IPS-15b (cell line): ENCODE measurements around the gene C16orf92.

Experiments used
- H3K27me3 ChIP-seq: one replicate; pipeline ENCODE4 v1.6.1; 2013; ENCODE audit warnings: low read length; ENCODE audit not compliant: control insufficient read depth, insufficient read depth
- H3K36me3 ChIP-seq: one replicate; pipeline ENCODE4 v1.6.1; 2013; ENCODE audit warnings: low read length; ENCODE audit not compliant: control insufficient read depth, insufficient read depth
- H3K4me1 ChIP-seq: one replicate; pipeline ENCODE4 v1.6.1; 2013; ENCODE audit warnings: mild to moderate bottlenecking, low read length; ENCODE audit not compliant: control insufficient read depth, insufficient read depth
- H3K4me3 ChIP-seq: one replicate; pipeline ENCODE4 v1.5.1; 2013; ENCODE audit warnings: low read depth, low read length
- H3K9ac ChIP-seq: one replicate; pipeline ENCODE4 v1.6.1; 2013; ENCODE audit warnings: low read depth, mild to moderate bottlenecking, low read length
- H3K9me3 ChIP-seq: one replicate; pipeline ENCODE4 v1.6.1; 2013; ENCODE audit warnings: mild to moderate bottlenecking, low read length; ENCODE audit not compliant: control insufficient read depth, insufficient read depth

Gene C16orf92

DNA sequence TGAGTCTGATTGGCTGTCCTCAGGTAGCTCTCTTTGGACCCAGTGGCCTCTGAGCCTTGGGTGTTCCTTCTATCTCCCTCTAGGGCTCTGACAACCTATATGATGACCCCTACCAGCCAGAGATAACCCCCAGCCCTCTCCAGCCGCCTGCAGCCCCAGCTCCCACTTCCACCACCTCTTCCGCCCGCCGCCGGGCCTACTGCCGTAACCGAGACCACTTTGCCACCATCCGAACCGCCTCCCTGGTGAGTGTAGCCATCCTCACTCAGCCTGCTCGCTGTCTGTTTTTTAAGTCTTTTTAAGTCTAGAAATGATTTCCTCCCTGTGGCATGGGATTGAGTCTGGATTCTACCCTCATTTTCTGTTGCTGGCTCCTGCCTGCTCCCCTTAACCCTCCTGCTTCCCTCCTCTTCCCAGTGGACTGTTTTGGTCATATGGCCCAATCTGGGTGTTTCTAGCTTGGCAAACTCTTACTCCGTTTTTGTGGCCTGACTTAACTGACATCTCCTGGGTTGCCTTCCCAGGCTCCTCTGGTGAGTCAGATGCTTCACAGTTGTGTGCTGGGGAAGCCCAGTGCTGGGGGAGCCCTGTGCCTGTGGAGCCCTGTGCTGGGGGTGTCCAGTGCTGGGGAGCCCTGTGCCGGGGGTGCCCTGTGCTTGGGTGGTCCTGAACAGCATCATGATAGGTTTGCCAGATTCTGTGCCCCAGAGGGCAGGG is 39.4 kb upstream of the C16orf92 start:
- Histone ChIP-seq H3K9ac (no peak overlapping the region), H3K36me3 (peaks cover 82% of the 10 kb centered on the region), H3K9me3 (no peaks in the 10 kb centered on the region), H3K4me3 (no peak overlapping the region), H3K4me1 (no peaks in the 10 kb centered on the region), H3K27me3 (no peaks in the 10 kb centered on the region)

DNA sequence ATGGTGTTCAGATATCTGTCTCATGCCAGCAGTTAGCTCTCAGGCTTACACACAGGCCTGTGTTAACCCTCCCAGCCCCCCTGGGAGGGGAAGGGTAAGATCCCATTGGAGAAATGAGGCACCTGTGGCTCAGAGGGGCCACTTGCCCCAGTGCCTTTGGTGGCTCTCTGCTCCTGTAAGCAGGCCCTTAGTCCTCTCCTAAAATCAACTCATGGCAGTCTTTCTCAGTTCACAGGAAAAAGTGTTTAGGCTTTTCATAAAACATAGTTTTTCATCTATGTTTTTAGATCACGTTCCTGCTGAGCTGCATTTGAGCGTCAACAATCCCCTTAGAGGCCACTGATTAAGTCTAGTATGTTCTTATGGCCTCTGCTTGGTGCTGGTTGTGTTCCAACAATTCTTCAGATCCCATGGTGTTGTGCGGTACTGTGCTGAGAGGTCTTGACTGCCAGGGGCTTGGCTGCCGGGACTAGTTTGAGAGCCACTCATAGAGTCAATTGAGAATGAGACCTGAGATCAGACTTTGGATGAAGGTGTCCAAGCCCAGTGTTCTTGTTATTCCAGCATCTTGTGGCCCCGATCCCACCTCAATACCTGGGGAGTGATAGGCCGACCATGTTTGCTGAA is 38.7 kb upstream of the C16orf92 start:
- Histone ChIP-seq H3K4me1 (no peaks in the 10 kb centered on the region), H3K9me3 (no peaks in the 10 kb centered on the region), H3K9ac (no peak overlapping the region), H3K4me3 (no peak overlapping the region), H3K36me3 (peaks cover 79% of the 10 kb centered on the region), H3K27me3 (no peaks in the 10 kb centered on the region)

DNA sequence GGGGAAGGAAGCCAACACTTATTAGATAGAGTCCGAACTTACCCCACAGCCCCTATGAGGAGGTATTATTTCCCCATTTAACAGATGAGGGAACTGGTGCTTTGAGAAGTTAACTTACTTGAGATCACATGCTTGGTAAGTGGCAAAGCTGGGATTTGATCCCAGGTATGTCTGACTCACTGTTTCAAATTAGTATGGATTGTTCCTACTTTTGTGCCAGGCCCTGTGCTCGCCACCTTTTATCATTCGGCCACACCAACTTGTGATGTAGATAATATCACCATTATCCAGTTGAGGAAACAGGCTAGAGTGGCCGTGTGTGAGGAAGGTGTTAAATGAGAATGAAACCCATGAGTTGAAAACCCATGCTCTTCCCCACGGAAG is 38.2 kb upstream of the C16orf92 start:
- Histone ChIP-seq H3K9me3 (no peaks in the 10 kb centered on the region), H3K4me3 (no peak overlapping the region), H3K36me3 (peaks cover 74% of the 10 kb centered on the region), H3K4me1 (no peaks in the 10 kb centered on the region), H3K9ac (no peak overlapping the region), H3K27me3 (no peaks in the 10 kb centered on the region)

DNA sequence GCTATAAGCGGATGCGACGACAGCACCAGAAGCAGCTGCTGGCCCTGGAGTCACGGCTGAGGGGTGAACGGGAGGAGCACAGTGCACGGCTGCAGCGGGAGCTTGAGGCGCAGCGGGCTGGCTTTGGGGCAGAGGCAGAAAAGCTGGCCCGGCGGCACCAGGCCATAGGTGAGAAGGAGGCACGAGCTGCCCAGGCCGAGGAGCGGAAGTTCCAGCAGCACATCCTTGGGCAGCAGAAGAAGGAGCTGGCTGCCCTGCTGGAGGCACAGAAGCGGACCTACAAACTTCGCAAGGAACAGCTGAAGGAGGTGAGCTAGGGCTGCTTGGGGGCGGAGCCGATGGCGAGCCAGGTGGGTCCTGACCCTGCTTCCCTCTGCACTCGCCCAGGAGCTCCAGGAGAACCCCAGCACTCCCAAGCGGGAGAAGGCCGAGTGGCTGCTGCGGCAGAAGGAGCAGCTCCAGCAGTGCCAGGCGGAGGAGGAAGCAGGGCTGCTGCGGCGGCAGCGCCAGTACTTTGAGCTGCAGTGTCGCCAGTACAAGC is 37.7 kb upstream of the C16orf92 start:
- Histone ChIP-seq H3K36me3 (peaks cover 68% of the 10 kb centered on the region), H3K9me3 (no peaks in the 10 kb centered on the region), H3K4me1 (no peaks in the 10 kb centered on the region), H3K27me3 (no peaks in the 10 kb centered on the region), H3K4me3 (no peak overlapping the region), H3K9ac (no peak overlapping the region)

DNA sequence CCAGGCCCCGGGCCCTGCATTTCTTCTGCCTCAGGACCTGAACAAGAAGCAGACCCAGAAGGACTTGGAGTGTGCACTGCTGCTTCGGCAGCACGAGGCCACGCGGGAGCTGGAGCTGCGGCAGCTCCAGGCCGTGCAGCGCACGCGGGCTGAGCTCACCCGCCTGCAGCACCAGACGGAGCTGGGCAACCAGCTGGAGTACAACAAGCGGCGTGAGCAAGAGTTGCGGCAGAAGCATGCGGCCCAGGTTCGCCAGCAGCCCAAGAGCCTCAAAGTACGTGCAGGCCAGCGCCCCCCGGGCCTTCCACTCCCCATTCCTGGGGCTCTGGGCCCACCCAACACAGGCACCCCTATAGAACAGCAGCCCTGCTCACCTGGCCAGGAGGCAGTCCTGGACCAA is 36.8 kb upstream of the C16orf92 start:
- H3K36me3 ChIP-seq = peaks cover 66% of the 10 kb centered on the region
- H3K9me3 ChIP-seq = no peaks in the 10 kb centered on the region
- no peaks in the 10 kb centered on the region for H3K4me1 ChIP-seq
- no peak overlapping the region for H3K4me3 ChIP-seq
- no peaks in the 10 kb centered on the region for H3K27me3 ChIP-seq
- no peak overlapping the region for H3K9ac ChIP-seq

DNA sequence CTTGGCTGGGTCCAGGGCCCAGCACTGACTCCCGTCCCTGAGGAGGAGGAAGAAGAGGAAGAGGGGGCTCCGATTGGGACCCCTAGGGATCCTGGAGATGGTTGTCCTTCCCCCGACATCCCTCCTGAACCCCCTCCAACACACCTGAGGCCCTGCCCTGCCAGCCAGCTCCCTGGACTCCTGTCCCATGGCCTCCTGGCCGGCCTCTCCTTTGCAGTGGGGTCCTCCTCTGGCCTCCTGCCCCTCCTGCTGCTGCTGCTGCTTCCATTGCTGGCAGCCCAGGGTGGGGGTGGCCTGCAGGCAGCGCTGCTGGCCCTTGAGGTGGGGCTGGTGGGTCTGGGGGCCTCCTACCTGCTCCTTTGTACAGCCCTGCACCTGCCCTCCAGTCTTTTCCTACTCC is 36.1 kb upstream of the C16orf92 start:
- H3K9ac ChIP-seq = no peak overlapping the region
- no peaks in the 10 kb centered on the region for H3K27me3 ChIP-seq
- H3K4me3 ChIP-seq = no peak overlapping the region
- peaks cover 66% of the 10 kb centered on the region for H3K36me3 ChIP-seq
- no peaks in the 10 kb centered on the region for H3K4me1 ChIP-seq
- H3K9me3 ChIP-seq = no peaks in the 10 kb centered on the region

- peaks cover 65% of the 10 kb centered on the region for H3K36me3 ChIP-seq
- H3K4me1 ChIP-seq = no peaks in the 10 kb centered on the region
- no peaks in the 10 kb centered on the region for H3K27me3 ChIP-seq
- no peak overlapping the region for H3K9ac ChIP-seq
- no peak overlapping the region for H3K4me3 ChIP-seq
- H3K9me3 ChIP-seq = no peaks in the 10 kb centered on the region
These were observed 35.5 kb upstream of the C16orf92 start for GRCh38 chr16:29987371-29988085.

- Histone ChIP-seq H3K4me1 (no peaks in the 10 kb centered on the region), H3K36me3 (peaks cover 64% of the 10 kb centered on the region), H3K27me3 (no peaks in the 10 kb centered on the region), H3K9me3 (no peaks in the 10 kb centered on the region), H3K9ac (no peak overlapping the region), H3K4me3 (no peak overlapping the region)
These were observed 34.5 kb upstream of the C16orf92 start for GRCh38 chr16:29988346-29989075.

GRCh38 chr16:29989111-29989858 is 33.7 kb upstream of the C16orf92 start:
- Histone ChIP-seq H3K9ac (no peak overlapping the region), H3K4me1 (no peaks in the 10 kb centered on the region), H3K4me3 (no peak overlapping the region), H3K36me3 (peaks cover 58% of the 10 kb centered on the region), H3K9me3 (no peaks in the 10 kb centered on the region), H3K27me3 (no peaks in the 10 kb centered on the region)

GRCh38 chr16:29990034-29990433 is 33.0 kb upstream of the C16orf92 start:
- H3K36me3 ChIP-seq = peaks cover 51% of the 10 kb centered on the region
- H3K4me1 ChIP-seq = peaks cover 3% of the 10 kb centered on the region
- H3K4me3 ChIP-seq = no peak overlapping the region
- H3K9ac ChIP-seq = no peak overlapping the region
- H3K27me3 ChIP-seq = no peaks in the 10 kb centered on the region
- no peaks in the 10 kb centered on the region for H3K9me3 ChIP-seq
